ENCODE data around the gene DNAH2.

GRCh38 chr17:7695586-7695985 is 22.0 kb upstream of the DNAH2 start:
- TF ChIP-seq CTCF (IDR thresholded peaks at IDR 0.05) (no peak), POLR2AphosphoS5 (IDR thresholded peaks at IDR 0.05) (no peak)

Data from sigmoid colon (tissue), 4 donors.